ENCODE data around the gene COLEC12. TPM values are rescaled to one million over a fixed set of nuclear protein-coding genes. Genes with fewer than 3 reads are reported as not detected.

COLEC12 gene
- total RNA-seq, 1 experiment from 2014 or later: not detected

- H3K4me1 Mint-ChIP-seq (ENCODE audit: low read depth, unreplicated experiment): peaks cover 13% of the 10 kb centered on the region
- BruUV-seq (replicated peaks): no TSS peak
- intact Hi-C loops (cut with micrococcal nuclease; ENCODE audit: unreplicated experiment): loop anchor here (10.0 kb wide), 1 partner anchor 50 kb away; no protein-coding TSS in a partner anchor
- TF ChIP-seq CTCF (IDR thresholded peaks at IDR 0.05; ENCODE audit: unreplicated experiment): no peak
- no peak for DNase-seq
- CTCF ChIA-PET: interaction anchor here (0.6 kb wide), 1 partner anchor 25 kb away, joined by 3 read pairs; no protein-coding TSS in a partner anchor
- no peaks in the 10 kb centered on the region for H3K27me3 Mint-ChIP-seq (ENCODE audit: unreplicated experiment)
- H3K4me3 Mint-ChIP-seq (ENCODE audit: low read depth, unreplicated experiment): no peak overlapping the region
- no peaks in the 10 kb centered on the region for H3K9me3 Mint-ChIP-seq (ENCODE audit: low read depth, unreplicated experiment)
- peaks cover 6% of the 10 kb centered on the region for H3K36me3 Mint-ChIP-seq (ENCODE audit: insufficient read depth, unreplicated experiment)
- H3K27ac Mint-ChIP-seq (ENCODE audit: unreplicated experiment): no peak overlapping the region
Measured at GRCh38 chr18:424668-425067, 75.8 kb downstream of the COLEC12 start.

- H3K4me1 Mint-ChIP-seq (ENCODE audit: low read depth, unreplicated experiment): peaks cover 13% of the 10 kb centered on the region
Measured at GRCh38 chr18:424071-424661, 76.3 kb downstream of the COLEC12 start.

GRCh38 chr18:422966-423365 is 77.5 kb downstream of the COLEC12 start:
- TF ChIP-seq CTCF (IDR thresholded peaks at IDR 0.05; ENCODE audit: unreplicated experiment): no peak
- peaks cover 6% of the 10 kb centered on the region for H3K36me3 Mint-ChIP-seq (ENCODE audit: insufficient read depth, unreplicated experiment)
- peaks cover 13% of the 10 kb centered on the region for H3K4me1 Mint-ChIP-seq (ENCODE audit: low read depth, unreplicated experiment)
- no peak overlapping the region for H3K4me3 Mint-ChIP-seq (ENCODE audit: low read depth, unreplicated experiment)
- no peak for DNase-seq
- CTCF ChIA-PET: no interaction called here
- H3K27me3 Mint-ChIP-seq (ENCODE audit: unreplicated experiment): no peaks in the 10 kb centered on the region
- intact Hi-C loops (cut with micrococcal nuclease; ENCODE audit: unreplicated experiment): loop anchor here (10.0 kb wide), 1 partner anchor 52 kb away; no protein-coding TSS in a partner anchor
- H3K27ac Mint-ChIP-seq (ENCODE audit: unreplicated experiment): no peak overlapping the region
- no peaks in the 10 kb centered on the region for H3K9me3 Mint-ChIP-seq (ENCODE audit: low read depth, unreplicated experiment)
- no TSS peak for BruUV-seq (replicated peaks)

More at GRCh38 chr18:424071-424661, 76.3 kb downstream of the COLEC12 start:
- peaks cover 6% of the 10 kb centered on the region for H3K36me3 Mint-ChIP-seq (ENCODE audit: insufficient read depth, unreplicated experiment)
- H3K27ac Mint-ChIP-seq (ENCODE audit: unreplicated experiment): no peak overlapping the region
- no peak overlapping the region for H3K4me3 Mint-ChIP-seq (ENCODE audit: low read depth, unreplicated experiment)
- H3K27me3 Mint-ChIP-seq (ENCODE audit: unreplicated experiment): no peaks in the 10 kb centered on the region
- DNase-seq: no peak
- no peak for TF ChIP-seq CTCF (IDR thresholded peaks at IDR 0.05; ENCODE audit: unreplicated experiment)
- BruUV-seq (replicated peaks): no TSS peak
- intact Hi-C loops (cut with micrococcal nuclease; ENCODE audit: unreplicated experiment): loop anchor here (10.0 kb wide), 1 partner anchor 51 kb away; no protein-coding TSS in a partner anchor
- CTCF ChIA-PET: interaction anchor here (0.6 kb wide), 1 partner anchor 25 kb away, joined by 3 read pairs; no protein-coding TSS in a partner anchor
- no peaks in the 10 kb centered on the region for H3K9me3 Mint-ChIP-seq (ENCODE audit: low read depth, unreplicated experiment)

- peak; percentile 7 for DNase-seq
- Mint-ChIP-seq H3K9me3 (ENCODE audit: low read depth, unreplicated experiment) (no peaks in the 10 kb centered on the region), H3K27ac (ENCODE audit: unreplicated experiment) (no peak overlapping the region), H3K36me3 (ENCODE audit: insufficient read depth, unreplicated experiment) (peaks cover 6% of the 10 kb centered on the region), H3K27me3 (ENCODE audit: unreplicated experiment) (no peaks in the 10 kb centered on the region), H3K4me3 (ENCODE audit: low read depth, unreplicated experiment) (no peak overlapping the region), H3K4me1 (ENCODE audit: low read depth, unreplicated experiment) (peaks cover 14% of the 10 kb centered on the region)
- intact Hi-C loops (cut with micrococcal nuclease; ENCODE audit: unreplicated experiment): loop anchor here (10.0 kb wide), 1 partner anchor 53 kb away; no protein-coding TSS in a partner anchor
- no peak for TF ChIP-seq CTCF (IDR thresholded peaks at IDR 0.05; ENCODE audit: unreplicated experiment)
- BruUV-seq (replicated peaks): no TSS peak
- CTCF ChIA-PET: no interaction called here
Measured at GRCh38 chr18:421247-422155, 79.0 kb downstream of the COLEC12 start.

Measured in Calu3 (cell line).